Erythroblast (primary cell): ENCODE data around the gene DDX54.

Source experiments
- GATA1 ChIP-seq: IDR thresholded peaks from 2 replicates; pipeline ENCODE4 v1.6.1; 2011; ENCODE audit warnings: low read depth, mild to moderate bottlenecking, control low read depth, low read length, moderate library complexity
- POLR2A ChIP-seq: IDR thresholded peaks from 2 replicates; pipeline ENCODE4 v1.6.1; 2011; ENCODE audit warnings: mild to moderate bottlenecking, low read length

GRCh38 chr12:113211160-113211559 is 25.9 kb upstream of the DDX54 start:
- TF ChIP-seq POLR2A = no peak
- TF ChIP-seq GATA1 = no peak
